ENCODE results near the gene FGF14.

- TF ChIP-seq, protein P1, sequence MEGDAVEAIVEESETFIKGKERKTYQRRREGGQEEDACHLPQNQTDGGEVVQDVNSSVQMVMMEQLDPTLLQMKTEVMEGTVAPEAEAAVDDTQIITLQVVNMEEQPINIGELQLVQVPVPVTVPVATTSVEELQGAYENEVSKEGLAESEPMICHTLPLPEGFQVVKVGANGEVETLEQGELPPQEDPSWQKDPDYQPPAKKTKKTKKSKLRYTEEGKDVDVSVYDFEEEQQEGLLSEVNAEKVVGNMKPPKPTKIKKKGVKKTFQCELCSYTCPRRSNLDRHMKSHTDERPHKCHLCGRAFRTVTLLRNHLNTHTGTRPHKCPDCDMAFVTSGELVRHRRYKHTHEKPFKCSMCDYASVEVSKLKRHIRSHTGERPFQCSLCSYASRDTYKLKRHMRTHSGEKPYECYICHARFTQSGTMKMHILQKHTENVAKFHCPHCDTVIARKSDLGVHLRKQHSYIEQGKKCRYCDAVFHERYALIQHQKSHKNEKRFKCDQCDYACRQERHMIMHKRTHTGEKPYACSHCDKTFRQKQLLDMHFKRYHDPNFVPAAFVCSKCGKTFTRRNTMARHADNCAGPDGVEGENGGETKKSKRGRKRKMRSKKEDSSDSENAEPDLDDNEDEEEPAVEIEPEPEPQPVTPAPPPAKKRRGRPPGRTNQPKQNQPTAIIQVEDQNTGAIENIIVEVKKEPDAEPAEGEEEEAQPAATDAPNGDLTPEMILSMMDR (IDR thresholded peaks at IDR 0.05): no peak
- no peak for TF ChIP-seq POLR2A (IDR thresholded peaks at IDR 0.05)
Measured at GRCh38 chr13:101706651-101707050, 695.2 kb downstream of the FGF14 start.

Measured in Peyer's patch (tissue), 4 donors.